ENCODE results near the gene SLCO2B1.
A peak's percentile ranks its signal among the peaks of the same experiment; 100 is the strongest.

Gene SLCO2B1

GRCh38 chr11:75208446-75208845 lies 57.5 kb downstream of the SLCO2B1 start:
- Histone ChIP-seq H2AK5ac (ENCODE audit: low read depth, low read length) (no peak overlapping the region), H3K14ac (ENCODE audit: low read length) (no peak overlapping the region), H3K23ac (ENCODE audit: low read depth, low read length, poor library complexity) (no peak overlapping the region), H3K9me3 (replicated peaks in 1 of 2; ENCODE audit: control insufficient read depth in 2 of 2, insufficient read depth in 1 of 2, low read depth in 1 of 2, low read length in 2 of 2) (no peaks in the 10 kb centered on the region), H2AFZ (ENCODE audit: low read length) (no peak overlapping the region), H2BK5ac (ENCODE audit: low read length) (no peak overlapping the region), H3K27ac (replicated peaks; ENCODE audit: low read length) (no peak overlapping the region), H3K27me3 (ENCODE audit: control insufficient read depth in 3 of 3, insufficient read depth in 3 of 3, low read depth in 1 of 3, low read length in 3 of 3) (peaks cover 0 to 2% (median 0%) of the 10 kb centered on the region in 3 experiments), H3K4me3 (ENCODE audit: low read length in 2 of 2) (no peak overlapping the region), H2BK12ac (ENCODE audit: low read length) (no peak overlapping the region), H3K79me1 (ENCODE audit: low read depth, low read length) (no peaks in the 10 kb centered on the region), H3K18ac (ENCODE audit: low read length) (no peak overlapping the region), H2BK15ac (ENCODE audit: low read length) (no peak overlapping the region), H3K4me2 (ENCODE audit: insufficient read depth, low read length, poor library complexity, severe bottlenecking) (no peak overlapping the region), H3K36me3 (replicated peaks in 1 of 2; ENCODE audit: control insufficient read depth in 2 of 2, insufficient read depth in 2 of 2, low read length in 2 of 2) (no peaks in the 10 kb centered on the region), H3K9ac (ENCODE audit: low read depth, low read length, poor library complexity) (no peak overlapping the region), H3K4me1 (ENCODE audit: control insufficient read depth in 2 of 2, insufficient read depth in 1 of 2, low read depth in 1 of 2, low read length in 2 of 2) (no peaks in the 10 kb centered on the region), H4K91ac (ENCODE audit: low read depth, low read length, poor library complexity) (no peak overlapping the region), H3K4ac (ENCODE audit: low read length) (no peak overlapping the region), H4K8ac (ENCODE audit: low read depth, low read length) (no peak overlapping the region), H2BK120ac (ENCODE audit: low read depth, low read length) (no peak overlapping the region)
- no peak for DNase-seq (ENCODE audit: low spot score)
- no CpG with 5 or more reads among the region's 2 CpGs for WGBS, 2 donors (ENCODE audit: extremely low coverage in 2 of 2, insufficient read length in 2 of 2, insufficient replicate concordance in 1 of 2)

DNA sequence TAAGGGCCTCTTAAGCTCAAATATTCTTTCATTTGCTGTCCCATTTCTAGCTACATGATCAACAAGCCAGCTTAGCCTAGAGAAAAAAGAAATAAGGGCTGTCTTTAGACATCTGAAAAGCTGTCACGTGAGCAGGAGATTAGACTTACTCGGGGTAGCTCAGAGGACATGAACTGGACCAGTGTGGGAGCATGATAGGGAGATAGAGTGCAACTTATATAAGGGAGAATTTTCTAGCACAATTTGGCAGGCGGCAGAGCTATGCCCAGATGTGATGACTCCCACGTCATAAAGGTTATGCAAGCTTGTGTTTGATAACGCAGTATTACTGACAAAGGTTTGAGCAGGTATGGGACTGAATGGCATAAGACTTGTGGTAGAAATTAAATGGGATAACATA lies 61.5 kb downstream of the SLCO2B1 start:
- Histone ChIP-seq H4K8ac (ENCODE audit: low read depth, low read length) (no peak overlapping the region), H3K27ac (replicated peaks; ENCODE audit: low read length) (no peak overlapping the region), H3K4ac (ENCODE audit: low read length) (no peak overlapping the region), H3K79me1 (ENCODE audit: low read depth, low read length) (no peaks in the 10 kb centered on the region), H2AFZ (ENCODE audit: low read length) (no peak overlapping the region), H2BK120ac (ENCODE audit: low read depth, low read length) (no peak overlapping the region), H3K27me3 (ENCODE audit: control insufficient read depth in 3 of 3, insufficient read depth in 3 of 3, low read depth in 1 of 3, low read length in 3 of 3) (peaks cover 0 to under 1% (median 0%) of the 10 kb centered on the region in 3 experiments), H4K91ac (ENCODE audit: low read depth, low read length, poor library complexity) (no peak overlapping the region), H3K23ac (ENCODE audit: low read depth, low read length, poor library complexity) (no peak overlapping the region), H3K4me3 (ENCODE audit: low read length in 2 of 2) (no peak overlapping the region), H3K9ac (ENCODE audit: low read depth, low read length, poor library complexity) (no peak overlapping the region), H2AK5ac (ENCODE audit: low read depth, low read length) (no peak overlapping the region), H2BK12ac (ENCODE audit: low read length) (no peak overlapping the region), H3K4me1 (ENCODE audit: control insufficient read depth in 2 of 2, insufficient read depth in 1 of 2, low read depth in 1 of 2, low read length in 2 of 2) (no peaks in the 10 kb centered on the region), H3K4me2 (ENCODE audit: insufficient read depth, low read length, poor library complexity, severe bottlenecking) (no peak overlapping the region), H3K9me3 (replicated peaks in 1 of 2; ENCODE audit: control insufficient read depth in 2 of 2, insufficient read depth in 1 of 2, low read depth in 1 of 2, low read length in 2 of 2) (no peaks in the 10 kb centered on the region), H3K36me3 (replicated peaks in 1 of 2; ENCODE audit: control insufficient read depth in 2 of 2, insufficient read depth in 2 of 2, low read length in 2 of 2) (no peaks in the 10 kb centered on the region), H3K14ac (ENCODE audit: low read length) (no peak overlapping the region), H2BK15ac (ENCODE audit: low read length) (no peak overlapping the region), H3K18ac (ENCODE audit: low read length) (no peak overlapping the region), H2BK5ac (ENCODE audit: low read length) (no peak overlapping the region)
- no peak for DNase-seq (ENCODE audit: low spot score)
- no CpG with 5 or more reads among the region's 5 CpGs for WGBS, 2 donors (ENCODE audit: extremely low coverage in 2 of 2, insufficient read length in 2 of 2, insufficient replicate concordance in 1 of 2)

GRCh38 chr11:75214411-75214821 lies 63.5 kb downstream of the SLCO2B1 start:
- Histone ChIP-seq H2BK120ac (ENCODE audit: low read depth, low read length) (no peak overlapping the region), H3K36me3 (replicated peaks in 1 of 2; ENCODE audit: control insufficient read depth in 2 of 2, insufficient read depth in 2 of 2, low read length in 2 of 2) (no peaks in the 10 kb centered on the region), H4K8ac (ENCODE audit: low read depth, low read length) (no peak overlapping the region), H2BK5ac (ENCODE audit: low read length) (no peak overlapping the region), H2AFZ (ENCODE audit: low read length) (no peak overlapping the region), H3K9me3 (replicated peaks in 1 of 2; ENCODE audit: control insufficient read depth in 2 of 2, insufficient read depth in 1 of 2, low read depth in 1 of 2, low read length in 2 of 2) (no peaks in the 10 kb centered on the region), H3K18ac (ENCODE audit: low read length) (no peak overlapping the region), H2BK12ac (ENCODE audit: low read length) (no peak overlapping the region), H3K4me2 (ENCODE audit: insufficient read depth, low read length, poor library complexity, severe bottlenecking) (no peak overlapping the region), H3K14ac (ENCODE audit: low read length) (no peak overlapping the region), H3K23ac (ENCODE audit: low read depth, low read length, poor library complexity) (no peak overlapping the region), H3K79me1 (ENCODE audit: low read depth, low read length) (no peaks in the 10 kb centered on the region), H3K4me3 (ENCODE audit: low read length in 2 of 2) (no peak overlapping the region), H3K9ac (ENCODE audit: low read depth, low read length, poor library complexity) (no peak overlapping the region), H3K4me1 (ENCODE audit: control insufficient read depth in 2 of 2, insufficient read depth in 1 of 2, low read depth in 1 of 2, low read length in 2 of 2) (no peaks in the 10 kb centered on the region), H4K91ac (ENCODE audit: low read depth, low read length, poor library complexity) (no peak overlapping the region), H2BK15ac (ENCODE audit: low read length) (no peak overlapping the region), H3K27ac (replicated peaks; ENCODE audit: low read length) (no peak overlapping the region), H3K4ac (ENCODE audit: low read length) (no peak overlapping the region), H3K27me3 (ENCODE audit: control insufficient read depth in 3 of 3, insufficient read depth in 3 of 3, low read depth in 1 of 3, low read length in 3 of 3) (peaks cover 0 to 4% (median 0%) of the 10 kb centered on the region in 3 experiments), H2AK5ac (ENCODE audit: low read depth, low read length) (no peak overlapping the region)
- WGBS, 2 donors (ENCODE audit: extremely low coverage in 2 of 2, insufficient read length in 2 of 2, insufficient replicate concordance in 1 of 2): no CpG with 5 or more reads among the region's 8 CpGs
- peak; percentile 90 for DNase-seq (ENCODE audit: low spot score)

DNA sequence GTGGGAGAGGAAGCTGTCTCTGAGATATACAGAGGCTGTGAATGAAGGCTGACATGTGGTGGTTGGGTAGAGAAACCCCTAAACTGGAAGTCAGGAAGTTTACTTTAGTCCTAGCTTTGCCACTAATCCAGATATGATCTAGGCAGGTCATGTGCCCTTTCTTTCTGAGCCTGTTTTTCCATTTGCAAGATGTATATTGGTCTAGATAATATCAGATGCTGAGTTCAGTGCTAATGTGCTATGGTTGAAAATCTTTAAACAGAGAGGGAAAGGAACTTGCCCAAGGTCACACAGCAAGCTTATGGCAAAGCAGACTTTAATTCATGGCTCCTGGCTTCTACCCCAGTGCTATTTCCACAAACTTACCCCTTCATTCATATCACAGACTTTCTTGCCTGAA lies 63.9 kb downstream of the SLCO2B1 start:
- Histone ChIP-seq H3K79me1 (ENCODE audit: low read depth, low read length) (no peaks in the 10 kb centered on the region), H2BK12ac (ENCODE audit: low read length) (no peak overlapping the region), H2BK15ac (ENCODE audit: low read length) (no peak overlapping the region), H3K23ac (ENCODE audit: low read depth, low read length, poor library complexity) (no peak overlapping the region), H3K4ac (ENCODE audit: low read length) (no peak overlapping the region), H3K27me3 (ENCODE audit: control insufficient read depth in 3 of 3, insufficient read depth in 3 of 3, low read depth in 1 of 3, low read length in 3 of 3) (peaks cover 0 to 4% (median 0%) of the 10 kb centered on the region in 3 experiments), H3K27ac (replicated peaks; ENCODE audit: low read length) (no peak overlapping the region), H4K8ac (ENCODE audit: low read depth, low read length) (no peak overlapping the region), H3K9me3 (replicated peaks in 1 of 2; ENCODE audit: control insufficient read depth in 2 of 2, insufficient read depth in 1 of 2, low read depth in 1 of 2, low read length in 2 of 2) (no peaks in the 10 kb centered on the region), H3K36me3 (replicated peaks in 1 of 2; ENCODE audit: control insufficient read depth in 2 of 2, insufficient read depth in 2 of 2, low read length in 2 of 2) (no peaks in the 10 kb centered on the region), H4K91ac (ENCODE audit: low read depth, low read length, poor library complexity) (no peak overlapping the region), H3K4me2 (ENCODE audit: insufficient read depth, low read length, poor library complexity, severe bottlenecking) (no peak overlapping the region), H2AK5ac (ENCODE audit: low read depth, low read length) (no peak overlapping the region), H3K4me1 (ENCODE audit: control insufficient read depth in 2 of 2, insufficient read depth in 1 of 2, low read depth in 1 of 2, low read length in 2 of 2) (no peaks in the 10 kb centered on the region), H2BK120ac (ENCODE audit: low read depth, low read length) (no peak overlapping the region), H2BK5ac (ENCODE audit: low read length) (no peak overlapping the region), H2AFZ (ENCODE audit: low read length) (no peak overlapping the region), H3K14ac (ENCODE audit: low read length) (no peak overlapping the region), H3K9ac (ENCODE audit: low read depth, low read length, poor library complexity) (no peak overlapping the region), H3K18ac (ENCODE audit: low read length) (no peak overlapping the region), H3K4me3 (ENCODE audit: low read length in 2 of 2) (no peak overlapping the region)
- DNase-seq (ENCODE audit: low spot score): no peak

All from neuronal stem cell (in vitro differentiated cells).